ENCODE data around the gene NT5C2.
"Not testable (repeated sequence)": the region's sequence is repeated elsewhere in the genome, so short reads cannot be mapped to it uniquely, and the experiment has no call there.

The NT5C2 gene

GRCh38 chr10:103144041-103144440, 49.0 kb downstream of the NT5C2 start:
- no peak for TF ChIP-seq TSHZ2 (CRISPR knock-in tag; IDR thresholded peaks at IDR 0.05)
- TF ChIP-seq BACH2 (CRISPR knock-in tag; IDR thresholded peaks at IDR 0.05; ENCODE audit: borderline replicate concordance), result no peak
- TF ChIP-seq ESRRG (CRISPR knock-in tag; IDR thresholded peaks at IDR 0.05), result no peak
- no peak for TF ChIP-seq POU6F1 (CRISPR knock-in tag; IDR thresholded peaks at IDR 0.05; ENCODE audit: borderline replicate concordance, low read depth)
- no peak for TF ChIP-seq ISL1 (CRISPR knock-in tag; IDR thresholded peaks at IDR 0.05)
- no peak for TF ChIP-seq PPARA (CRISPR knock-in tag; IDR thresholded peaks at IDR 0.05; ENCODE audit: borderline replicate concordance)
- TF ChIP-seq ZNF70 (CRISPR knock-in tag; IDR thresholded peaks at IDR 0.05), result no peak
- no peak for TF ChIP-seq ZFP30 (CRISPR knock-in tag; IDR thresholded peaks at IDR 0.05)
- TF ChIP-seq SNAI2 (CRISPR knock-in tag; IDR thresholded peaks at IDR 0.05), result no peak
- TF ChIP-seq OSR1 (CRISPR knock-in tag; IDR thresholded peaks at IDR 0.05), result no peak
- no peak for ATAC-seq

- ATAC-seq, result not testable (repeated sequence)
These were observed 49.4 kb downstream of the NT5C2 start for GRCh38 chr10:103143641-103144040.

- TF ChIP-seq ESRRG (CRISPR knock-in tag; IDR thresholded peaks at IDR 0.05), result no peak
- TF ChIP-seq CSDC2 (CRISPR knock-in tag; IDR thresholded peaks at IDR 0.05), result no peak
- no peak for TF ChIP-seq PATZ1 (CRISPR knock-in tag; IDR thresholded peaks at IDR 0.05; ENCODE audit: borderline replicate concordance)
- no peak for ATAC-seq
These were observed 51.1 kb downstream of the NT5C2 start for GRCh38 chr10:103141950-103142349.

- no peak for ATAC-seq
These were observed 52.6 kb downstream of the NT5C2 start for GRCh38 chr10:103140469-103140868.

More at GRCh38 chr10:103140469-103140868, 52.6 kb downstream of the NT5C2 start:
- TF ChIP-seq RARB (CRISPR knock-in tag; IDR thresholded peaks at IDR 0.05) (no peak), TSHZ2 (CRISPR knock-in tag; IDR thresholded peaks at IDR 0.05) (no peak), TCF4 (CRISPR knock-in tag; IDR thresholded peaks at IDR 0.05; ENCODE audit: borderline replicate concordance) (no peak), BACH2 (CRISPR knock-in tag; IDR thresholded peaks at IDR 0.05; ENCODE audit: borderline replicate concordance) (no peak), OSR1 (CRISPR knock-in tag; IDR thresholded peaks at IDR 0.05) (no peak), CREB5 (CRISPR knock-in tag; IDR thresholded peaks at IDR 0.05; ENCODE audit: low read depth) (no peak), ZNF8 (CRISPR knock-in tag; IDR thresholded peaks at IDR 0.05) (no peak), SNAI2 (CRISPR knock-in tag; IDR thresholded peaks at IDR 0.05) (no peak), CSRNP3 (CRISPR knock-in tag; IDR thresholded peaks at IDR 0.05) (no peak), CSDC2 (CRISPR knock-in tag; IDR thresholded peaks at IDR 0.05) (no peak)
